ENCODE results near the gene CDCP1.

DNA sequence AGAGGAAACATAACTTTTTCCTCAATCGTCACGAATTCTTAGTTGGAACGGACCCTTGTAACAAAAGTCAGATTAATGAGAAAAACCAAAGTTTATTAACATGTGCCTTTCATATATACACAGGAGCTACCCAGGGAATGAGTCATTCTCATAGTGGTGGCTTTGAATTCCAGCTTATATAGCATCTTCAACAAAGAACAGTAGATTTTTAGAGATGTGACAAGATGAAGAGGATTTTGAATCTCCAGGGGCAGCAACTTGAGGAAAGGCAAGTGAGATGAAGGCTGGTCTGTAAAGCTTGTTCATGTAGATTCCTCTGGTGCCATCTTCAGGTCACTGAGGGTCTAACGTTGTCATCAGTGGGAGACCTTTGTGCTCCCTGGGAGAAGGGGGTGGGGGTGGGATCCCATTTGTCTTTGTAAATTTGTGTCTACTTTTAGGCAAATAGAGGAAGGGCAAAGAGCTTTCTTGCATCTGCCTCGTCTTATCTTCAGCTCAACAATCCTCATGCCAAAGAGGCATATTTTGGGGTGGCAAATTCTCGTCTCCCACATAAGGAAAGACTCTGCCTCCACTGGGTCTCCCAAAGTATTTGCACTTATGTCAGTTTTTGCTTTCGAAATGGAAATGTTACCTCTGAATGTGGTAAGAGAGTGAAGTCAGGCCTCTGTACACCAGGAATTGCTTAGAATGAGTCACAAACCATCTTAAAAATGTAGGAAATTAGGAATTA is 90.6 kb downstream of the CDCP1 start:
- TF ChIP-seq EZH2 (IDR thresholded peaks at IDR 0.05) (no peak), POLR2AphosphoS5 (IDR thresholded peaks at IDR 0.05; ENCODE audit: borderline replicate concordance, low read depth, low read length) (no peak)
